OCI-LY7 (cell line): Measurements from ENCODE around the gene FAXC.

Experiments used
- CTCF ChIP-seq: fragments of 200-600 bp; sonication (generic); conservative IDR thresholded peaks from 2 replicates; pipeline ENCODE4 v1.5.1; 2014; ENCODE audit warnings: mild to moderate bottlenecking, antibody characterized with exemption, low read length, moderate library complexity, mixed read lengths
- EZH2phosphoT487 ChIP-seq: fragments of 200-600 bp; sonication (generic); IDR thresholded peaks from 2 replicates; pipeline ENCODE4 v1.6.1; 2018; ENCODE audit warnings: low read depth, borderline replicate concordance, mild to moderate bottlenecking, mixed run types, antibody characterized with exemption, low read length, moderate library complexity, mixed read lengths

GRCh38 chr6:99285881-99286280 lies 63.6 kb downstream of the FAXC start:
- TF ChIP-seq CTCF = no peak
- no peak for TF ChIP-seq EZH2phosphoT487
